Tibial nerve (tissue), 4 donors: ENCODE data around the gene USH1G. TPM values are rescaled to one million over a fixed set of nuclear protein-coding genes. Genes with fewer than 3 reads are reported as not detected.

Experiments used
- DNase-seq, 2 donors: peaks; one replicate each; pipeline ENCODE4 v3.0.0-alpha.2; 2019; ENCODE audit warnings: low spot score in 2 of 2
- H3K27ac ChIP-seq, 4 donors: fragments of 200-600 bp; sonication (generic) in 3 of 4; one replicate each; pipeline ENCODE4 v1.5.1; 2017 to 2019; ENCODE audit warnings: mild to moderate bottlenecking in 1 of 4
- H3K27me3 ChIP-seq, 2 donors: fragments of 200-600 bp; sonication (generic) in 1 of 2; one replicate each; pipeline versions ENCODE4 v1.5.1 to v1.6.0; 2017 to 2019
- H3K36me3 ChIP-seq, 3 donors: fragments of 200-600 bp; sonication (generic); one replicate each; pipeline ENCODE4 v1.5.1; 2018 to 2019
- H3K4me1 ChIP-seq, 4 donors: fragments of 200-600 bp; sonication (generic) in 3 of 4; one replicate each; pipeline ENCODE4 v1.5.1; 2017 to 2019
- H3K4me3 ChIP-seq, 4 donors: fragments of 200-600 bp; sonication (generic) in 3 of 4; one replicate each; pipeline ENCODE4 v1.5.1; 2017 to 2019; ENCODE audit warnings: mild to moderate bottlenecking in 1 of 4, moderate library complexity in 1 of 4
- H3K9me3 ChIP-seq, 4 donors: fragments of 200-600 bp; sonication (generic) in 3 of 4; one replicate each; pipeline ENCODE4 v1.5.1; 2017 to 2019
- EP300 ChIP-seq, 2 donors: sonication (generic); formaldehyde crosslinking; IDR thresholded peaks; one replicate each; pipeline ENCODE4 v1.6.1; 2017; ENCODE audit warnings: antibody characterized with exemption in 2 of 2, mild to moderate bottlenecking in 1 of 2
- POLR2A ChIP-seq, 2 donors: fragments of 450-650 bp; IDR thresholded peaks; one replicate each; pipeline ENCODE4 v1.6.1; 2017; ENCODE audit warnings: antibody characterized with exemption in 2 of 2, mild to moderate bottlenecking in 2 of 2, moderate library complexity in 2 of 2
- WGBS, 2 donors: methylation state at CpG; one replicate each; pipeline ENCODE4 v1.1.5; 2018; 5-methylcytosine and 5-hydroxymethylcytosine counted together
- total RNA-seq, 4 donors: library from RNA; depleted of rRNA; stranded (reverse); fragments of >200 nt; gene quantifications; one replicate each; pipeline ENCODE4 v1.1.0, GENCODE V29; 2016
- TF ChIP-seq, protein P1 (sequence below), 5 experiments: fragments of 200-600 bp in 3 of 5; fragments of 450-650 bp in 2 of 5; sonication (generic) in 3 of 5; IDR thresholded peaks; one replicate each; pipeline ENCODE4 v1.5.1; 2016 to 2019; ENCODE audit warnings: antibody characterized with exemption in 5 of 5, mild to moderate bottlenecking in 3 of 5, moderate library complexity in 2 of 5

USH1G gene
- total RNA-seq, 4 donors from 2014 or later: 0.87 TPM; not detected in 3

DNA sequence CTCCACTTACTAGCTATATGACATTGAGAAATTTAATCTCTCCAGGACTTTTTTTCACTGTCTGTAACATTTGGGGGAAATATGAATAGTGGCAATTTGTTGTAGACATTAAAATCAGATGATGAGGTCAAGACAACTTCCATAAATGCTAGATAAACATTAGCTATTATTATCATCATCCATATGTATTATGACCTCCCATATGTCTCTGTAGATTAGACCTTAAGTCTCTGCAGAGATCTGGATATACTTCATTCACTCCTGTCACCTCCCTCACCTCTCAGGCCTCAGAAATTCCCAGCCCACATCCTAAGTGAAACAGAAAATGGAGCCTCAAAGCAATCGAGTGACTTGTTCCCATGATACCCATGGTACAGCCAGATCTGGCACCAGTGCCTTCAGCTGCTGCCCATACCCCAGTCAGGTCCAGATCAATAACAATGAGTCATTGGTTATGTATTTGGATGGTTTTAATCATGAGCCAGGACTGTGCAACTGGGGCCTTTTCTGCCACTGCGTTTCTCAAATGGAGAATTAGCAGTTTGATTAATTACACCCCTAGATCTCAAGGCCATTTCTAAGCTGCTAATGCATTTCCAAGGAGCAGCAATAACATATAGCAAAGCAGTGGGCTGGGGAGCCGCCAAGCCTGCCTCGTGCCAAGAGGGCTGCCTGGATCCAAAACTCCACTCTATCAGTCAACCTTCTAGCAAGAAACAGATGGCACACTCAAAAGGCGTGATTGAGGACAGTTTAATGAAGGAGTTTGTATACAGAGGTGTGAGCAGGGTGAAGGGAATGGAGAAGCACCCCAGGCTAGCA lies 47.7 kb downstream of the USH1G start:
- Histone ChIP-seq H3K4me3 (no peak overlapping the region), H3K36me3 (no peaks in the 10 kb centered on the region), H3K4me1 (peaks cover 0 to 38% (median 11%) of the 10 kb centered on the region in 4 donors), H3K27me3 (peaks cover 0 to 10% of the 10 kb centered on the region in 2 donors), H3K9me3 (no peaks in the 10 kb centered on the region), H3K27ac (no peak overlapping the region)
- TF ChIP-seq POLR2A (IDR thresholded peaks at IDR 0.05) (no peak), EP300 (IDR thresholded peaks at IDR 0.05) (no peak)
- TF ChIP-seq, protein P1, sequence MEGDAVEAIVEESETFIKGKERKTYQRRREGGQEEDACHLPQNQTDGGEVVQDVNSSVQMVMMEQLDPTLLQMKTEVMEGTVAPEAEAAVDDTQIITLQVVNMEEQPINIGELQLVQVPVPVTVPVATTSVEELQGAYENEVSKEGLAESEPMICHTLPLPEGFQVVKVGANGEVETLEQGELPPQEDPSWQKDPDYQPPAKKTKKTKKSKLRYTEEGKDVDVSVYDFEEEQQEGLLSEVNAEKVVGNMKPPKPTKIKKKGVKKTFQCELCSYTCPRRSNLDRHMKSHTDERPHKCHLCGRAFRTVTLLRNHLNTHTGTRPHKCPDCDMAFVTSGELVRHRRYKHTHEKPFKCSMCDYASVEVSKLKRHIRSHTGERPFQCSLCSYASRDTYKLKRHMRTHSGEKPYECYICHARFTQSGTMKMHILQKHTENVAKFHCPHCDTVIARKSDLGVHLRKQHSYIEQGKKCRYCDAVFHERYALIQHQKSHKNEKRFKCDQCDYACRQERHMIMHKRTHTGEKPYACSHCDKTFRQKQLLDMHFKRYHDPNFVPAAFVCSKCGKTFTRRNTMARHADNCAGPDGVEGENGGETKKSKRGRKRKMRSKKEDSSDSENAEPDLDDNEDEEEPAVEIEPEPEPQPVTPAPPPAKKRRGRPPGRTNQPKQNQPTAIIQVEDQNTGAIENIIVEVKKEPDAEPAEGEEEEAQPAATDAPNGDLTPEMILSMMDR (IDR thresholded peaks at IDR 0.05): no peak
- no peak for DNase-seq
- 74 to 82% methylated on average over 5 of the region's 5 CpGs for WGBS, 2 donors

DNA sequence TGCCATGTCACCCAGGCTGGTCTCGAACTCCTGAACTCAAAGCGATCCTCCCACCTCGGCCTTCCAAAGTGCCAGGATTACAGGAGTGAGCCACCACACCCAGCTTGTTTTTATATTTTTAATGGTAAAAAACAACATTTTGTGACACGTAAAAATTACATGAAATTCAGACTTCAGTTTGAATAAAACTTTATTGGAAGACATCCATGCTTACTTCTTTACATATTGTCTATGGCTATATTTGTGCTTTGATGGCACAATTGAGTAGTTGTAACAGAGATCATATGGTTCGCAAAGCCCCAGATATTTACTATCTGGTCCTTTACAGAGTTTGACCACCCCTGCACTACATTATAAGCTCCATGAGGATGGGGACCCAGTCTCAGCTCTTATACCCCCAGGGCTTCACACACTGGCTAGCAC lies 48.4 kb downstream of the USH1G start:
- no peaks in the 10 kb centered on the region for H3K36me3 ChIP-seq
- no peak for DNase-seq
- peaks cover 0 to 38% (median 11%) of the 10 kb centered on the region in 4 donors for H3K4me1 ChIP-seq
- no peak overlapping the region for H3K4me3 ChIP-seq
- TF ChIP-seq EP300 (IDR thresholded peaks at IDR 0.05): no peak
- no peak for TF ChIP-seq POLR2A (IDR thresholded peaks at IDR 0.05)
- TF ChIP-seq, protein P1 (IDR thresholded peaks at IDR 0.05): no peak
- no peaks in the 10 kb centered on the region for H3K9me3 ChIP-seq
- 95 to 98% methylated on average over 5 of the region's 5 CpGs for WGBS, 2 donors
- peaks cover 0 to 10% of the 10 kb centered on the region in 2 donors for H3K27me3 ChIP-seq
- no peak overlapping the region for H3K27ac ChIP-seq

DNA sequence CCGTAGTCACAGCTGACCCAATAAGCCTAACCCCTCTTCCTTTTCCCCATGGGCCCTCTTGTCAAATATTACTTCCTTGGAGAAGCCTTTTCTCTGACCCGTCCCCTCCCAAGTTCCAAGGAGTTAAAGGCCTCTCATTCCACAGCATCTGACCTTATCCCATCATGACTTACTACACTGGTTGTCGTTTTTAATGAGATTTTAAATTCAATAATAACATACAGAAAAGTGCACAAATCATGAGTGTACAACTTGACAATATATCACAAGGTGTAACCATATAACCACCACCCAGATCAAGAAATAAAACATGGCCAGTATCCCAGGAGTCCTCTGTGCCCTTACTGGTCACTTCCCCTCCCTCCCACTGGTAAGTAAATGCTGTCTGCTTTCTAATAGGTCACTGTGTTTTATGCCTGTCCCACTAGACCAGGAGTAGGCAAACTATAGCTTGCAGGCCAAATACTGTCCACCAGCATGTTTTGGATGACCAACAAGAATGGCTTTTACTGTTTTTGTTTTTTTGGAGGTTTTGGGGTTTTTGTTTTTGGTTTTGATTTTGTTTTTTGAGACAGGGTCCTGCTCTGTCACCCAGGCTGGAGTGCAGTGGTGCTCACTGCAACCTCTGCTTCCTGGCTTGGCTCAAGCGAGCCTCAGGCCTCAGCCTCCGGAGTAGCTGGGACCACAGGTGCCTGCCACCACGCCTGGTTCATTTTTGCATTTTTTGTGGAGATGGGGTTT lies 49.0 kb downstream of the USH1G start:
- peaks cover 0 to 4% (median 0%) of the 10 kb centered on the region in 3 donors for H3K36me3 ChIP-seq
- TF ChIP-seq EP300 (IDR thresholded peaks at IDR 0.05) (no peak), POLR2A (IDR thresholded peaks at IDR 0.05) (no peak)
- TF ChIP-seq, protein P1 (IDR thresholded peaks at IDR 0.05): no peak
- WGBS, 2 donors: 55 to 59% methylated on average over 6 of the region's 6 CpGs
- no peak for DNase-seq
- peaks cover 0 to 10% of the 10 kb centered on the region in 2 donors for H3K27me3 ChIP-seq
- peak overlapping the region; percentile 85 to 96 (median 88) for H3K27ac ChIP-seq
- H3K4me1 ChIP-seq: peaks cover 0 to 38% (median 11%) of the 10 kb centered on the region in 4 donors
- H3K9me3 ChIP-seq: no peaks in the 10 kb centered on the region
- H3K4me3 ChIP-seq: peak overlapping the region; percentile 47 to 75 (median 66)

DNA sequence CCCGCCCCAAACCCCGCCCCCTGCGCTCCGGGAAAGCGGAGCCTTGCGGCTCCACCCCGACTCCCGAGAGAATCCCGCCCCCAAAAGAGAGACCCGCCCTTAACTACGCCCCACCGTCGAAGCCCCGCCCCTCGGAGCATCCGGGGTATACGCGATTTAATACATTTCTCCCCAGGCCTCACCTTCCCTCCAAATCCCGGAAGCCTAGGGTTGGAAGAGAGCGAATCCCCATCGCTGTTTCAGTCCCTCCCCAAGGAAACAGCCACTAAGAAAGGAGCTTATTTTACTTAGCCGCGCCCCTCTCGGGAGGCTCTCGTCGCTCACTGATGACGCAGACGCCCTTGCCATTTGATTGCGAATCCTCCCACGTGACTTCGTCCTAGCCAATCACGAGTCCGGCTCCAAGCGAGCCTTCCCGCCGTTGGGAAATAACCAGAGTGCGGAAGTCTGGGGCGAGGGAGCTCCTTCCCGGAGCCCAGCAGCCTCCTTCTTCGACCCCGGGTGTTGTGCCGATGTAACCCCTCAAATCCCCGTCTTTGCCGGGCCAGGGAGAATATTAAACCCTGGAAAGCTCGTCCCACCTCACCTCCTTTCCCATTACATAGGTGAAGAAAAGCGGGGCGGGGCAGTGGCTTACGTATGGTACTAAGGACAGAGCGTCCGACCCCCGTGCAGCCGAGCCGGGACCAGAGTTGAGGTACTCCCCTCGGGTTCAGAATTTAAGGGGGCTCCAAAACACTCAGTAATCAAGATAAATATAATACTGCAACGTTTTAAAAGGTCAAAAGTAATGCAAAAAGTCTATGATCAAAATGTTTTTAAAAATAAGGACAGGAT lies 49.8 kb downstream of the USH1G start:
- H3K27me3 ChIP-seq: peaks cover 0 to 9% of the 10 kb centered on the region in 2 donors

More for the DNA sequence above, 49.8 kb downstream of the USH1G start:
- TF ChIP-seq EP300 (IDR thresholded peaks at IDR 0.05) (peak; percentile 99), POLR2A (IDR thresholded peaks at IDR 0.05) (peak; percentile 94 to 96)
- TF ChIP-seq, protein P1 (IDR thresholded peaks at IDR 0.05): peak in 2 of 5 experiments; percentile 15 to 53
- 0 to 1% methylated on average over 44 to 51 of the region's 55 CpGs for WGBS, 2 donors
- DNase-seq: peak; percentile 100
- peaks cover 0 to 5% (median 0%) of the 10 kb centered on the region in 3 donors for H3K36me3 ChIP-seq
- H3K27ac ChIP-seq: peak overlapping the region; percentile 85 to 96 (median 88)
- no peaks in the 10 kb centered on the region for H3K9me3 ChIP-seq
- peaks cover 0 to 34% (median 11%) of the 10 kb centered on the region in 4 donors for H3K4me1 ChIP-seq
- peak overlapping the region; percentile 55 to 75 (median 66) for H3K4me3 ChIP-seq
